Suprapubic skin (tissue), 4 donors: ENCODE results near the gene POPDC2. TPM values are rescaled to one million over a fixed set of nuclear protein-coding genes. Genes with fewer than 3 reads are reported as not detected.

ENCODE experiments used
- DNase-seq, 2 donors: peaks; one replicate each; pipeline ENCODE4 v3.0.0-alpha.2; 2019; ENCODE audit warnings: low spot score in 2 of 2
- H3K27ac ChIP-seq: fragments of 200-600 bp; sonication (generic); one replicate; pipeline ENCODE4 v1.5.1; 2019
- H3K27me3 ChIP-seq: fragments of 200-600 bp; sonication (generic); one replicate; pipeline ENCODE4 v1.5.1; 2019
- H3K36me3 ChIP-seq: fragments of 200-600 bp; sonication (generic); one replicate; pipeline ENCODE4 v1.5.1; 2019
- H3K4me1 ChIP-seq: fragments of 200-600 bp; sonication (generic); one replicate; pipeline ENCODE4 v1.5.1; 2019
- H3K4me3 ChIP-seq: fragments of 200-600 bp; sonication (generic); one replicate; pipeline ENCODE4 v1.5.1; 2019; ENCODE audit warnings: mild to moderate bottlenecking
- H3K9me3 ChIP-seq: fragments of 200-600 bp; sonication (generic); one replicate; pipeline ENCODE4 v1.5.1; 2019
- EP300 ChIP-seq: sonication (generic); formaldehyde crosslinking; IDR thresholded peaks from one replicate; pipeline ENCODE4 v1.6.1; 2017; ENCODE audit warnings: antibody characterized with exemption
- POLR2A ChIP-seq, 2 donors: fragments of 450-650 bp; IDR thresholded peaks; one replicate each; pipeline ENCODE4 v1.6.1; 2017; ENCODE audit warnings: antibody characterized with exemption in 2 of 2, mild to moderate bottlenecking in 2 of 2, moderate library complexity in 2 of 2
- POLR2AphosphoS5 ChIP-seq, 3 donors: sonication (generic); formaldehyde crosslinking; IDR thresholded peaks; one replicate each; pipeline ENCODE4 v1.6.1; 2017; ENCODE audit warnings: antibody characterized with exemption in 3 of 3
- WGBS: methylation state at CpG from one replicate; pipeline ENCODE4 v1.1.5; 2018; 5-methylcytosine and 5-hydroxymethylcytosine counted together
- total RNA-seq, 4 donors: library from RNA; depleted of rRNA; stranded (reverse); fragments of >200 nt; gene quantifications; one replicate each; pipeline ENCODE4 v1.1.0, GENCODE V29; 2016
- TF ChIP-seq, protein P1 (sequence below), 2 donors: fragments of 200-600 bp in 1 of 2; fragments of 450-650 bp in 1 of 2; sonication (generic) in 1 of 2; IDR thresholded peaks; one replicate each; pipeline ENCODE4 v1.5.1; 2016 to 2019; ENCODE audit warnings: antibody characterized with exemption in 2 of 2, mild to moderate bottlenecking in 1 of 2, moderate library complexity in 1 of 2

POPDC2 gene
- total RNA-seq, 4 donors from 2014 or later, result 0.68 to 4.5 (median 3.4) TPM

DNA sequence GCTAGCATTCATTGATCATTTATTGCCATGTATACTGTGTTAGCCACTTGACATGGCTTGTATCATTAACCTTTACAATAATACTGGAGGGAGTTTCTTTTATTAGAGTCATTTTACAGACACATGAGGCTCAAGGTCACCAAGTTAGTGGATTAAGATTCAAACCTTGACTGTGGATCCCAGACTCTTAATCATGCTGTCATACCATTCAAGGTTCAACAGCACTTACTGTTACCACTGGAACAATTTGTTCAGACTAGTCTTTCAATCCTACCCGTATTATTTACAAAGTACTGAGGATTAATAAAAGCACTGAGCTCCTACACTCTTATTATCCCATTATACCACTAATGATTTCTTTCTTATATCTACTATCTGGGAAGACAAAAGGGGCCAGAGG, 15.6 kb upstream of the POPDC2 start:
- peaks cover 16% of the 10 kb centered on the region for H3K4me1 ChIP-seq
- TF ChIP-seq EP300, result no peak
- TF ChIP-seq POLR2A (IDR thresholded peaks at IDR 0.05), result no peak
- no peak for TF ChIP-seq POLR2AphosphoS5 (IDR thresholded peaks at IDR 0.05)
- TF ChIP-seq, protein P1, sequence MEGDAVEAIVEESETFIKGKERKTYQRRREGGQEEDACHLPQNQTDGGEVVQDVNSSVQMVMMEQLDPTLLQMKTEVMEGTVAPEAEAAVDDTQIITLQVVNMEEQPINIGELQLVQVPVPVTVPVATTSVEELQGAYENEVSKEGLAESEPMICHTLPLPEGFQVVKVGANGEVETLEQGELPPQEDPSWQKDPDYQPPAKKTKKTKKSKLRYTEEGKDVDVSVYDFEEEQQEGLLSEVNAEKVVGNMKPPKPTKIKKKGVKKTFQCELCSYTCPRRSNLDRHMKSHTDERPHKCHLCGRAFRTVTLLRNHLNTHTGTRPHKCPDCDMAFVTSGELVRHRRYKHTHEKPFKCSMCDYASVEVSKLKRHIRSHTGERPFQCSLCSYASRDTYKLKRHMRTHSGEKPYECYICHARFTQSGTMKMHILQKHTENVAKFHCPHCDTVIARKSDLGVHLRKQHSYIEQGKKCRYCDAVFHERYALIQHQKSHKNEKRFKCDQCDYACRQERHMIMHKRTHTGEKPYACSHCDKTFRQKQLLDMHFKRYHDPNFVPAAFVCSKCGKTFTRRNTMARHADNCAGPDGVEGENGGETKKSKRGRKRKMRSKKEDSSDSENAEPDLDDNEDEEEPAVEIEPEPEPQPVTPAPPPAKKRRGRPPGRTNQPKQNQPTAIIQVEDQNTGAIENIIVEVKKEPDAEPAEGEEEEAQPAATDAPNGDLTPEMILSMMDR (IDR thresholded peaks at IDR 0.05), result no peak
- WGBS, result 32% methylated on average over 1 of the region's 1 CpG
- no peaks in the 10 kb centered on the region for H3K9me3 ChIP-seq
- H3K27ac ChIP-seq, result peak overlapping the region; percentile 89
- H3K4me3 ChIP-seq, result peak overlapping the region; percentile 64
- H3K27me3 ChIP-seq, result no peaks in the 10 kb centered on the region
- H3K36me3 ChIP-seq, result peaks cover 32% of the 10 kb centered on the region
- no peak for DNase-seq

DNA sequence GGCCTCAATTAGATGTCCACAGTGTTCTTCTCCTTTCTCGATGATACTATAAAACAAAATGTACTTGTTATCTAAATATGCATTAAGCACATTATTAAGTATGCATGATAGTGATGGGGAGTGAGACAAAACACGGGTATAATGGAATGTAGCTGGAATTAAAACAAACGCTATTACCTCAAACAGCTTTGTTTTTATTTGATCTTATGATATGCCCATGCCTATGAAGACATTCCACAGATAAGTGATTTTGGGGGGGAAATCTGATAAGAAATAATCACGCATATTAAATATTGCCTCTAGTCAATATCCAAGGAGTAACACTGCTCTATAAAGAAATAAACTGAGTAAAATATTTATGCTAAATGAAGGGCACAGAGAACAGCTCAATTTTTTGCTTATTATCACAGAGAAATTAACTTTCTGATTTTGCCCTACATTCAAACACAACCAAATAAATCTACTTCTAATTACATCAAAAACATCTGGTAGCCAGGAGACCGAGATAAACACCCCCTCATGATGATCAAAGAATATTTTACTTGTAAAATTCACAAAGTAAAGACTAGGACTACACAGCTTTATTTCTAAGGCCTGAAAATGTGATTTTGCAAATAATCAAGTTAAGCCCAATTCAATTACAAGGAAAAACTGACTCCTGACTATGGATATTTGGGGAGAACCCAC, 14.9 kb upstream of the POPDC2 start:
- no peaks in the 10 kb centered on the region for H3K9me3 ChIP-seq
- H3K36me3 ChIP-seq, result peaks cover 38% of the 10 kb centered on the region
- TF ChIP-seq POLR2AphosphoS5 (IDR thresholded peaks at IDR 0.05), result no peak
- TF ChIP-seq, protein P1 (IDR thresholded peaks at IDR 0.05), result no peak
- TF ChIP-seq EP300, result no peak
- TF ChIP-seq POLR2A (IDR thresholded peaks at IDR 0.05), result no peak
- H3K4me3 ChIP-seq, result no peak overlapping the region
- no peaks in the 10 kb centered on the region for H3K27me3 ChIP-seq
- H3K4me1 ChIP-seq, result peaks cover 17% of the 10 kb centered on the region
- no peak for DNase-seq
- WGBS, result 74% methylated on average over 5 of the region's 5 CpGs
- no peak overlapping the region for H3K27ac ChIP-seq

DNA sequence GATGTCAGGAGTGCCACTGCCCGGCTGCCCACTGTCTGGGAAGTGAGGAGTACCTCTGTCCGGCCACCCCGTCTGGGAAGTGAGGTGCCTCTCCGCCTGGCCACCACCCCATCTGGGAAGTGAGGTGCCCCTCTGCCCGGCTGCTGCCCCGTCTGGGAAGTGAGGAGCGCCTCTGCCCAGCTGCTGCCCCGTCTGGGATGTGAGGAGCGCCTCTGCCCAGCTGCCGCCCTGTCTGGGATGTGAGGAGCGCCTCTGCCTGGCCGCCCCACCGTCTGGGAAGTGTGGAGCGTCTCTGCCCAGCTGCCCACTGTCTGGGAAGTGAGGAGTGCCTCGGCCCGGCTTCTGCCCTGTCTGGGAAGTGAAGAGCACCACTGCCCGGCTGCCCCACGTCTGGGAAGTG, 13.5 kb upstream of the POPDC2 start:
- Histone ChIP-seq H3K4me3 (no peak overlapping the region), H3K36me3 (peaks cover 52% of the 10 kb centered on the region), H3K27ac (no peak overlapping the region), H3K27me3 (no peaks in the 10 kb centered on the region), H3K9me3 (no peaks in the 10 kb centered on the region), H3K4me1 (peaks cover 22% of the 10 kb centered on the region)
- DNase-seq, result no peak
- TF ChIP-seq, protein P1 (IDR thresholded peaks at IDR 0.05), result no peak
- TF ChIP-seq EP300 (no peak), POLR2A (IDR thresholded peaks at IDR 0.05) (no peak), POLR2AphosphoS5 (IDR thresholded peaks at IDR 0.05) (no peak)
- WGBS, result 90% methylated on average over 11 of the region's 18 CpGs

DNA sequence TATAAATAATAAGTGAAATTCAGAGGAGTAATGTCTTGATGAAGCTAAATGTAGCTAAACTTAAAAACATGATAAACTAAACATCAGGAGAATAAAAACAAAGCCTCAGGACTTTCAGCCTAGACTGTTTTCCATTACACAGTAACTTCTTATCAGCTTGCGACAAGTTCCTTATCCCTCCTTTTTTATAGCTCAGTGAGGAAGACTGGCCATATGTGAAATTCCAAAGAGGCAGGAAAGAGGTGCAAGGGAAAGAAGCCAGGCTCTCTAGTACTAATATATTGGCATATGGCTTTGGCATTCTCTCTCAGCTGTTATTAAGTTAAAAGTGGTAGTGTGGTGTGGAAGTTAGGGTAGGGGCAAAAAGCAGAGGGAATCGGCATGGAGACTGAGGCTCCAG, 12.4 kb upstream of the POPDC2 start:
- peaks cover 19% of the 10 kb centered on the region for H3K4me1 ChIP-seq
- H3K27ac ChIP-seq, result no peak overlapping the region
- TF ChIP-seq POLR2A (IDR thresholded peaks at IDR 0.05) (no peak), EP300 (no peak), POLR2AphosphoS5 (IDR thresholded peaks at IDR 0.05) (no peak)
- TF ChIP-seq, protein P1 (IDR thresholded peaks at IDR 0.05), result no peak
- DNase-seq, result no peak
- WGBS, result 80% methylated on average over 2 of the region's 2 CpGs
- no peaks in the 10 kb centered on the region for H3K27me3 ChIP-seq
- H3K4me3 ChIP-seq, result no peak overlapping the region
- H3K36me3 ChIP-seq, result peaks cover 55% of the 10 kb centered on the region
- H3K9me3 ChIP-seq, result no peaks in the 10 kb centered on the region

DNA sequence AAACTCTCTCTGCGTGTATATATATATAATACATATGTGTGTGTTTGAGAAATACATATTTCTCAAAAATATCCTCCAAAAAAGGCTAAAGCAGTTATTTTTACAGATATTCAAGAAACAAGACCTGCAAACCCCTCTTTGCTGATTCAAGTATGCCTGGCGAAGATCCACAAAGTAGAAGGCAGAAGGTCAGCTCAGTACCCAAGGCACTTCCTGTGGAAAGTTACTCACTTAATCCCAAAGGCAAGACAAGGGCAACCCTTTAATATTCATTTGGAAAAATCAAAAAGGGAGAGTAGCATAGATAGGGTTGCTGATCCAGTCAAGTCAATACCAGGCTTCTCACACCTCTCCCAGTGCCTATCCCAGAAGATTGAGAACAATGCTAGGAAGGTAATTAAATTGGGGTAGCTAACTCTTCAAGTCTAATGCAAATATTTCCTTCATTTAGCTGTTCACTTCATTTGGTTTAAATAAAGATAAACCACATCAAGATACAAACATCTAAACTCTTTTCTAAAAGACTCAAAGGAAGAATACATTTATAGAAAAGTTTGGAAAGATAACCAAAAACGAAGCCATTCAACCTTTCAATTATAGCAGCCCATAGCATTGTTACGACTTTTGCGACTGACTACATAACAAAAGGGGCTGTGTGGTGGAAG, 9.6 kb upstream of the POPDC2 start:
- H3K27me3 ChIP-seq, result no peaks in the 10 kb centered on the region
- peaks cover 5% of the 10 kb centered on the region for H3K4me1 ChIP-seq
- H3K4me3 ChIP-seq, result no peak overlapping the region
- no peak overlapping the region for H3K27ac ChIP-seq
- 86% methylated on average over 5 of the region's 5 CpGs for WGBS
- no peaks in the 10 kb centered on the region for H3K9me3 ChIP-seq
- no peak for DNase-seq
- TF ChIP-seq POLR2A (IDR thresholded peaks at IDR 0.05), result no peak
- TF ChIP-seq, protein P1 (IDR thresholded peaks at IDR 0.05), result no peak
- no peak for TF ChIP-seq POLR2AphosphoS5 (IDR thresholded peaks at IDR 0.05)
- TF ChIP-seq EP300, result no peak
- peaks cover 59% of the 10 kb centered on the region for H3K36me3 ChIP-seq
